GM10266 (cell line): Measurements from ENCODE around the gene DCTN2.
A peak's percentile ranks its signal among the peaks of the same experiment; 100 is the strongest.
"Not testable (repeated sequence)": the region's sequence is repeated elsewhere in the genome, so short reads cannot be mapped to it uniquely, and the experiment has no call there.

ENCODE experiments used
- DNase-seq: peaks from one replicate; pipeline ENCODE4 v3.0.0; 2012; ENCODE audit errors: extremely low spot score
- CTCF ChIP-seq: IDR thresholded peaks from 2 replicates; pipeline ENCODE4 v1.5.1; 2012; ENCODE audit warnings: mild to moderate bottlenecking, low read depth; ENCODE audit not compliant: control insufficient read depth, insufficient read depth; ENCODE audit errors: missing control alignments

Gene DCTN2

GRCh38 chr12:57546438-57547287, at the start of gene DCTN2:
Gene DCTN2 (minus strand): TSS chr12:57547192. CDS start chr12:57547063, 129 bp downstream.
- peak; percentile 8 for TF ChIP-seq CTCF

GRCh38 chr12:57593187-57593586, 46.2 kb upstream of the DCTN2 start:
- no peak for DNase-seq
- TF ChIP-seq CTCF, result no peak

More at GRCh38 chr12:57546438-57547287, at the start of gene DCTN2:
- DNase-seq, result peak; percentile 99

- TF ChIP-seq CTCF, result no peak
- no peak for DNase-seq
Observed at GRCh38 chr12:57592551-57593165, 45.7 kb upstream of the DCTN2 start.

GRCh38 chr12:57591782-57592325, 44.9 kb upstream of the DCTN2 start:
- TF ChIP-seq CTCF, result no peak
- DNase-seq, result no peak

- DNase-seq, result peak; percentile 94
- no peak for TF ChIP-seq CTCF
Observed at GRCh38 chr12:57590864-57591781, 44.1 kb upstream of the DCTN2 start, which contains the start of gene PIP4K2C. Gene PIP4K2C (plus strand): TSS chr12:57591192. CDS start chr12:57591290, 98 bp downstream.

- DNase-seq, result no peak
- TF ChIP-seq CTCF, result no peak
Observed at GRCh38 chr12:57590479-57590863, 43.5 kb upstream of the DCTN2 start.

GRCh38 chr12:57588951-57589610, 42.1 kb upstream of the DCTN2 start:
- not testable (repeated sequence) for DNase-seq
